Neural progenitor cell (in vitro differentiated cells): ENCODE results near the gene PPP5C. TPM values are rescaled to one million over a fixed set of nuclear protein-coding genes. Genes with fewer than 3 reads are reported as not detected.

Source experiments
- DNase-seq: peaks from one replicate; pipeline ENCODE4 v3.0.0-alpha.2; 2016; ENCODE audit warnings: low spot score
- H2AFZ ChIP-seq: fragments of 200-600 bp; sonication (generic); replicated peaks from 2 replicates; pipeline ENCODE4 v1.6.1; 2016; ENCODE audit warnings: antibody characterized with exemption
- H3F3A ChIP-seq: fragments of 200-600 bp; sonication (generic); 2 replicates; pipeline ENCODE4 v1.6.1; 2016; ENCODE audit warnings: antibody characterized with exemption, low read depth
- H3K27ac ChIP-seq: fragments of 200-600 bp; sonication (generic); 2 replicates; pipeline ENCODE4 v1.5.1; 2016; ENCODE audit warnings: mild to moderate bottlenecking
- H3K27me3 ChIP-seq: fragments of 200-600 bp; sonication (generic); 2 replicates; pipeline ENCODE4 v1.6.1; 2016; ENCODE audit warnings: mild to moderate bottlenecking, moderate library complexity
- H3K36me3 ChIP-seq: fragments of 200-600 bp; sonication (generic); 2 replicates; pipeline ENCODE4 v1.5.1; 2016
- H3K4me1 ChIP-seq: fragments of 200-600 bp; sonication (generic); 2 replicates; pipeline ENCODE4 v1.6.1; 2016; ENCODE audit warnings: mixed run types
- H3K4me2 ChIP-seq: fragments of 200-600 bp; sonication (generic); 2 replicates; pipeline ENCODE4 v1.6.1; 2016
- H3K4me3 ChIP-seq: fragments of 200-600 bp; sonication (generic); 2 replicates; pipeline ENCODE4 v1.5.1; 2016
- H3K79me2 ChIP-seq: fragments of 200-600 bp; sonication (generic); 2 replicates; pipeline ENCODE4 v1.6.1; 2016; ENCODE audit warnings: low read depth
- H3K9ac ChIP-seq: fragments of 200-600 bp; sonication (generic); 2 replicates; pipeline ENCODE4 v1.6.1; 2016
- H3K9me3 ChIP-seq: fragments of 200-600 bp; sonication (generic); 2 replicates; pipeline ENCODE4 v1.5.1; 2016; ENCODE audit warnings: low read depth
- H4K20me1 ChIP-seq: fragments of 200-600 bp; sonication (generic); 2 replicates; pipeline ENCODE4 v1.6.1; 2016; ENCODE audit warnings: low read depth
- H3K27ac Mint-ChIP-seq: 3 replicates; pipeline ENCODE4 v1.8.0; 2021; ENCODE audit warnings: mixed read lengths
- H3K27me3 Mint-ChIP-seq: 2 replicates; pipeline ENCODE4 v1.8.0; 2022; ENCODE audit warnings: low read depth, mild to moderate bottlenecking, inconsistent platforms, moderate library complexity, mixed read lengths; ENCODE audit not compliant: insufficient read depth
- H3K36me3 Mint-ChIP-seq: 3 replicates; pipeline ENCODE4 v1.8.0; 2021; ENCODE audit warnings: mixed read lengths
- H3K4me1 Mint-ChIP-seq: 3 replicates; pipeline ENCODE4 v1.8.0; 2021; ENCODE audit warnings: mixed read lengths
- H3K4me3 Mint-ChIP-seq: 3 replicates; pipeline ENCODE4 v1.8.0; 2021; ENCODE audit warnings: mild to moderate bottlenecking, moderate library complexity, mixed read lengths
- H3K9me3 Mint-ChIP-seq: 3 replicates; pipeline ENCODE4 v1.8.0; 2020; ENCODE audit warnings: mixed read lengths
- EZH2 ChIP-seq: fragments of 200-600 bp; sonication (generic); IDR thresholded peaks from 2 replicates; pipeline ENCODE4 v1.6.1; 2017; ENCODE audit warnings: antibody characterized with exemption, mild to moderate bottlenecking, moderate library complexity
- EZH2phosphoT487 ChIP-seq: fragments of 200-600 bp; sonication (generic); IDR thresholded peaks from 2 replicates; pipeline ENCODE4 v1.6.1; 2017; ENCODE audit warnings: antibody characterized with exemption
- total RNA-seq: library from RNA; depleted of rRNA; stranded (reverse); fragments of >200 nt; gene quantifications from 2 replicates; pipeline ENCODE4 v1.2.3, GENCODE V29; 2015; ENCODE audit warnings: low replicate concordance
- TF ChIP-seq, protein P1 (sequence below): fragments of 200-600 bp; sonication (generic); IDR thresholded peaks from 2 replicates; pipeline ENCODE4 v1.5.1; 2017; ENCODE audit warnings: antibody characterized with exemption, mild to moderate bottlenecking

The PPP5C gene
- total RNA-seq, 1 donor from 2014 or later: 63.5 TPM

DNA sequence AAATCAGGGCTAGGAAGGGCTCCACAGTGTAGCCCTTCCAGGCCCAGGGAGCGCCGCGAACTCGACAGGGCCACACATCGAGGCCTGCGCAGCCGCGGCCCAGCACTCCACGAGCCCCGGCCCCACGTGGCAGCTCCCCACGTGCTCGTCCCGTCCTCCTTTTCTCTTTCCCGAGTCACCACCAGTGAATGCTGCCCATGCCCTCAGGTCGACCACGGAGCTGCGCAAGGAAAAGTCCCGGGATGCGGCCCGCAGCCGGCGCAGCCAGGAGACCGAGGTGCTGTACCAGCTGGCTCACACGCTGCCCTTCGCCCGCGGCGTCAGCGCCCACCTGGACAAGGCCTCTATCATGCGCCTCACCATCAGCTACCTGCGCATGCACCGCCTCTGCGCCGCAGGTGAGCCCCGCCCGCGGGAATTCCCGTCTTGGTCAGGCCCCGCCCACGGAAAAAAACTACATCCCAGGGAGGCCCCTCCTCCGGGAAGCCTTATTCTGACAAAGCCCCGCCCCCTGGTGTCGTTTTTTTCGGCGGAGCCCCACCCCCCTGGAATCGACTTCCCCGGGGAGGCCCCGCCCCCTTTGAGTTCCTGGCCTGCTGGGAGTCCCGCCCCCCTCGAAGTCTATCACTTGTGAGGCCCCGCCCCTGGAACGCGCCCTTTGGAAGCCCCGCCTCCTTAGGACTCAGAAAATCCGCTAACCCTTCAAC lies 43.0 kb upstream of the PPP5C start:
- Histone ChIP-seq H3K79me2 (peaks cover 5% of the 10 kb centered on the region), H3K9ac (no peak overlapping the region), H4K20me1 (no peaks in the 10 kb centered on the region), H3K4me3 (peak overlapping the region; percentile 22), H3K4me2 (peak overlapping the region; percentile 54), H3K36me3 (peaks cover 2% of the 10 kb centered on the region), H3K4me1 (peaks cover 26% of the 10 kb centered on the region), H2AFZ (no peak overlapping the region), H3K27me3 (no peaks in the 10 kb centered on the region), H3K9me3 (no peaks in the 10 kb centered on the region), H3K27ac (no peak overlapping the region), H3F3A (peaks cover 28% of the 10 kb centered on the region)
- H3K27ac Mint-ChIP-seq: no peak overlapping the region
- peaks cover 32% of the 10 kb centered on the region for H3K4me1 Mint-ChIP-seq
- peaks cover 11% of the 10 kb centered on the region for H3K9me3 Mint-ChIP-seq
- H3K36me3 Mint-ChIP-seq: peaks cover 23% of the 10 kb centered on the region
- H3K27me3 Mint-ChIP-seq: peaks cover 2% of the 10 kb centered on the region
- TF ChIP-seq EZH2phosphoT487: no peak
- TF ChIP-seq EZH2: no peak
- TF ChIP-seq, protein P1, sequence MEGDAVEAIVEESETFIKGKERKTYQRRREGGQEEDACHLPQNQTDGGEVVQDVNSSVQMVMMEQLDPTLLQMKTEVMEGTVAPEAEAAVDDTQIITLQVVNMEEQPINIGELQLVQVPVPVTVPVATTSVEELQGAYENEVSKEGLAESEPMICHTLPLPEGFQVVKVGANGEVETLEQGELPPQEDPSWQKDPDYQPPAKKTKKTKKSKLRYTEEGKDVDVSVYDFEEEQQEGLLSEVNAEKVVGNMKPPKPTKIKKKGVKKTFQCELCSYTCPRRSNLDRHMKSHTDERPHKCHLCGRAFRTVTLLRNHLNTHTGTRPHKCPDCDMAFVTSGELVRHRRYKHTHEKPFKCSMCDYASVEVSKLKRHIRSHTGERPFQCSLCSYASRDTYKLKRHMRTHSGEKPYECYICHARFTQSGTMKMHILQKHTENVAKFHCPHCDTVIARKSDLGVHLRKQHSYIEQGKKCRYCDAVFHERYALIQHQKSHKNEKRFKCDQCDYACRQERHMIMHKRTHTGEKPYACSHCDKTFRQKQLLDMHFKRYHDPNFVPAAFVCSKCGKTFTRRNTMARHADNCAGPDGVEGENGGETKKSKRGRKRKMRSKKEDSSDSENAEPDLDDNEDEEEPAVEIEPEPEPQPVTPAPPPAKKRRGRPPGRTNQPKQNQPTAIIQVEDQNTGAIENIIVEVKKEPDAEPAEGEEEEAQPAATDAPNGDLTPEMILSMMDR: no peak
- H3K4me3 Mint-ChIP-seq: no peak overlapping the region
- peak; percentile 96 for DNase-seq

DNA sequence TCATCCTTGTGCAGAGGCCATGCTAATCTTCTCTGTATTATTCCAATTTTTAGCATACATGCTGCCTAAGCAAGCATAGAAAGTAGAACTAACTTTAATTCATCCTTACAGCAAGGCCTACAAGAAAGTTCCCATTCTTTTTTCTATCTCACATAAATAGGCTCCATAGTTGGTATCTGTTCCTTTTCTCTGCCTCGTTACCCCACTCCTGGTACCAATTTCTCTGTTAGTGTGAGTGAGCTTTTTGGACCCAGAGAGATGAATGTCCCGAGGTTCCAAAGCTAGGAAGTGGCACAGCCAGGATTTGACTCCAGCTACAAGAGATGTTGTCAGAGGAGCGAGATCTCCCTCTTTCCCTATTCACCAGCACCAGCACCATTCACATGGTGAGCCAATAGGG lies 40.4 kb upstream of the PPP5C start:
- DNase-seq: no peak
- Histone ChIP-seq H2AFZ (no peak overlapping the region), H3K4me2 (no peak overlapping the region), H3K27me3 (no peaks in the 10 kb centered on the region), H3K4me1 (peaks cover 7% of the 10 kb centered on the region), H3K9me3 (no peaks in the 10 kb centered on the region), H3K9ac (no peak overlapping the region), H3K4me3 (no peak overlapping the region), H3F3A (peaks cover 4% of the 10 kb centered on the region), H4K20me1 (no peaks in the 10 kb centered on the region), H3K79me2 (peaks cover 5% of the 10 kb centered on the region), H3K27ac (no peak overlapping the region), H3K36me3 (peaks cover 2% of the 10 kb centered on the region)
- H3K4me1 Mint-ChIP-seq: peaks cover 15% of the 10 kb centered on the region
- peaks cover 28% of the 10 kb centered on the region for H3K36me3 Mint-ChIP-seq
- peaks cover 2% of the 10 kb centered on the region for H3K27me3 Mint-ChIP-seq
- H3K27ac Mint-ChIP-seq: no peak overlapping the region
- TF ChIP-seq EZH2: no peak
- no peak for TF ChIP-seq EZH2phosphoT487
- TF ChIP-seq, protein P1: no peak
- no peak overlapping the region for H3K4me3 Mint-ChIP-seq
- H3K9me3 Mint-ChIP-seq: peaks cover 11% of the 10 kb centered on the region

DNA sequence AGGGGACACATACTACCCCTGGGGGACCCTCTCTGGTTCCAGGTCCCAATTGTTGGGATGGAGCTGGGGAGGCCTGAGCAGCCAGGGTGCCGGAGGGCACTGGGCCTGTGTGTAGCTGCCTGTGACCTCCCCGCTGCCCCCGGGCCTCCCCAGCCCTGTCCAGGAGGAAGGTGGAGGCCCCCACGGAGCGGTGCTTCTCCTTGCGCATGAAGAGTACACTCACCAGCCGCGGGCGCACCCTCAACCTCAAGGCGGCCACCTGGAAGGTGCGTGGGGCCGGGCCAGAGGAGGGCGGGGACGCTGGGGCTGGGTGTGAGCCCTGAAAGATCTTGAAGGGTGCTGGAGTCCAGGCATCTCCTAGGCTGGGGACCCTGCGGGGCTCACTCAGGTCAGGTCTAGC lies 38.4 kb upstream of the PPP5C start:
- no peak overlapping the region for H3K4me2 ChIP-seq
- Mint-ChIP-seq H3K27ac (no peak overlapping the region), H3K36me3 (peaks cover 28% of the 10 kb centered on the region), H3K4me3 (no peak overlapping the region), H3K4me1 (peaks cover 9% of the 10 kb centered on the region), H3K9me3 (peaks cover 11% of the 10 kb centered on the region), H3K27me3 (peaks cover 4% of the 10 kb centered on the region)
- no peak overlapping the region for H3K27ac ChIP-seq
- peaks cover 2% of the 10 kb centered on the region for H3K4me1 ChIP-seq
- no peak for DNase-seq
- no peaks in the 10 kb centered on the region for H3K9me3 ChIP-seq
- H3F3A ChIP-seq: no peaks in the 10 kb centered on the region
- TF ChIP-seq, protein P1: no peak
- no peak for TF ChIP-seq EZH2
- no peak for TF ChIP-seq EZH2phosphoT487
- no peak overlapping the region for H2AFZ ChIP-seq
- no peak overlapping the region for H3K4me3 ChIP-seq
- peaks cover 2% of the 10 kb centered on the region for H3K36me3 ChIP-seq
- no peaks in the 10 kb centered on the region for H4K20me1 ChIP-seq
- H3K9ac ChIP-seq: no peak overlapping the region
- H3K27me3 ChIP-seq: no peaks in the 10 kb centered on the region
- H3K79me2 ChIP-seq: no peaks in the 10 kb centered on the region
